SU-DHL-6 (cell line): ENCODE data around the gene SERTAD3.

ENCODE experiments used
- CTCF ChIP-seq: fragments of 200-600 bp; sonication (generic); IDR thresholded peaks from one replicate; pipeline ENCODE4 v1.5.1; 2017; ENCODE audit warnings: antibody characterized with exemption, mild to moderate bottlenecking, low read length, moderate library complexity; ENCODE audit not compliant: insufficient read depth, poor library complexity, severe bottlenecking
- EZH2phosphoT487 ChIP-seq: fragments of 200-600 bp; sonication (generic), shearing (Covaris generic); conservative IDR thresholded peaks from 2 replicates; pipeline ENCODE4 v1.6.1; 2018; ENCODE audit warnings: mild to moderate bottlenecking, antibody characterized with exemption, low read length, moderate library complexity, mixed read lengths

- TF ChIP-seq CTCF (no peak), EZH2phosphoT487 (no peak)
Measured at GRCh38 chr19:40444000-40444824, at the start of gene SERTAD3.
